Measurements from ENCODE around the gene SMYD3. TPM values are rescaled to one million over a fixed set of nuclear protein-coding genes. Genes with fewer than 3 reads are reported as not detected.

Gene SMYD3
- total RNA-seq, 2 donors from 2014 or later = 23.8 to 34.0 TPM

- no peaks in the 10 kb centered on the region for H3K27me3 Mint-ChIP-seq
- H3K27ac Mint-ChIP-seq = no peak overlapping the region
- H3K4me3 Mint-ChIP-seq = no peak overlapping the region
- ATAC-seq (replicated peaks) = no peak
- H3K9me3 Mint-ChIP-seq = no peaks in the 10 kb centered on the region
- peaks cover 5% of the 10 kb centered on the region for H3K4me1 Mint-ChIP-seq
- no peaks in the 10 kb centered on the region for H3K36me3 Mint-ChIP-seq (ENCODE audit: low read depth)
Observed at GRCh38 chr1:245812278-245812677, 694.8 kb downstream of the SMYD3 start.

- Mint-ChIP-seq H3K9me3 (no peaks in the 10 kb centered on the region), H3K27me3 (no peaks in the 10 kb centered on the region), H3K36me3 (ENCODE audit: low read depth) (no peaks in the 10 kb centered on the region), H3K4me3 (no peak overlapping the region), H3K27ac (no peak overlapping the region), H3K4me1 (peaks cover 5% of the 10 kb centered on the region)
- ATAC-seq (replicated peaks) = no peak
Observed at GRCh38 chr1:245810789-245811337, 696.2 kb downstream of the SMYD3 start.

GRCh38 chr1:245810181-245810769 is 696.8 kb downstream of the SMYD3 start:
- H3K27me3 Mint-ChIP-seq = no peaks in the 10 kb centered on the region
- ATAC-seq (replicated peaks) = no peak
- H3K9me3 Mint-ChIP-seq = no peaks in the 10 kb centered on the region
- no peaks in the 10 kb centered on the region for H3K36me3 Mint-ChIP-seq (ENCODE audit: low read depth)
- H3K27ac Mint-ChIP-seq = no peak overlapping the region
- H3K4me3 Mint-ChIP-seq = no peak overlapping the region
- peaks cover 5% of the 10 kb centered on the region for H3K4me1 Mint-ChIP-seq

GRCh38 chr1:245809361-245809760 is 697.7 kb downstream of the SMYD3 start:
- Mint-ChIP-seq H3K4me3 (no peak overlapping the region), H3K27me3 (no peaks in the 10 kb centered on the region), H3K9me3 (no peaks in the 10 kb centered on the region), H3K36me3 (ENCODE audit: low read depth) (no peaks in the 10 kb centered on the region), H3K27ac (peak overlapping the region; percentile 8), H3K4me1 (peaks cover 5% of the 10 kb centered on the region)
- ATAC-seq (replicated peaks) = no peak

GRCh38 chr1:245807954-245808719 is 698.9 kb downstream of the SMYD3 start:
- Mint-ChIP-seq H3K36me3 (ENCODE audit: low read depth) (no peaks in the 10 kb centered on the region), H3K4me3 (no peak overlapping the region), H3K27me3 (no peaks in the 10 kb centered on the region), H3K9me3 (no peaks in the 10 kb centered on the region), H3K4me1 (peaks cover 5% of the 10 kb centered on the region), H3K27ac (no peak overlapping the region)
- no peak for ATAC-seq (replicated peaks)

- H3K4me3 Mint-ChIP-seq = no peak overlapping the region
- H3K36me3 Mint-ChIP-seq (ENCODE audit: low read depth) = no peaks in the 10 kb centered on the region
- no peaks in the 10 kb centered on the region for H3K27me3 Mint-ChIP-seq
- ATAC-seq (replicated peaks) = no peak
- H3K4me1 Mint-ChIP-seq = peaks cover 5% of the 10 kb centered on the region
- H3K9me3 Mint-ChIP-seq = no peaks in the 10 kb centered on the region
- H3K27ac Mint-ChIP-seq = no peak overlapping the region
Observed at GRCh38 chr1:245807306-245807705, 699.8 kb downstream of the SMYD3 start.

GRCh38 chr1:245805532-245805931 is 701.5 kb downstream of the SMYD3 start:
- no peaks in the 10 kb centered on the region for H3K9me3 Mint-ChIP-seq
- ATAC-seq (replicated peaks) = no peak
- no peaks in the 10 kb centered on the region for H3K36me3 Mint-ChIP-seq (ENCODE audit: low read depth)
- H3K4me1 Mint-ChIP-seq = peaks cover 5% of the 10 kb centered on the region
- H3K27me3 Mint-ChIP-seq = no peaks in the 10 kb centered on the region
- H3K4me3 Mint-ChIP-seq = no peak overlapping the region
- H3K27ac Mint-ChIP-seq = no peak overlapping the region

GRCh38 chr1:245804696-245805095 is 702.4 kb downstream of the SMYD3 start:
- H3K36me3 Mint-ChIP-seq (ENCODE audit: low read depth) = no peaks in the 10 kb centered on the region
- no peak overlapping the region for H3K4me3 Mint-ChIP-seq
- no peak for ATAC-seq (replicated peaks)
- H3K27ac Mint-ChIP-seq = no peak overlapping the region
- no peaks in the 10 kb centered on the region for H3K27me3 Mint-ChIP-seq
- H3K4me1 Mint-ChIP-seq = peaks cover 5% of the 10 kb centered on the region
- H3K9me3 Mint-ChIP-seq = no peaks in the 10 kb centered on the region

- Mint-ChIP-seq H3K4me1 (peaks cover 5% of the 10 kb centered on the region), H3K27ac (no peak overlapping the region), H3K36me3 (ENCODE audit: low read depth) (no peaks in the 10 kb centered on the region), H3K9me3 (no peaks in the 10 kb centered on the region), H3K4me3 (no peak overlapping the region), H3K27me3 (no peaks in the 10 kb centered on the region)
- ATAC-seq (replicated peaks) = no peak
Observed at GRCh38 chr1:245803666-245804037, 703.4 kb downstream of the SMYD3 start.

GRCh38 chr1:245802941-245803665 is 704.0 kb downstream of the SMYD3 start:
- H3K4me1 Mint-ChIP-seq = peaks cover 2% of the 10 kb centered on the region
- H3K27ac Mint-ChIP-seq = no peak overlapping the region
- no peak overlapping the region for H3K4me3 Mint-ChIP-seq
- no peak for ATAC-seq (replicated peaks)
- H3K9me3 Mint-ChIP-seq = no peaks in the 10 kb centered on the region
- no peaks in the 10 kb centered on the region for H3K36me3 Mint-ChIP-seq (ENCODE audit: low read depth)
- no peaks in the 10 kb centered on the region for H3K27me3 Mint-ChIP-seq

- H3K27me3 Mint-ChIP-seq = no peaks in the 10 kb centered on the region
Observed at GRCh38 chr1:245800901-245801605, 706.0 kb downstream of the SMYD3 start.

GRCh38 chr1:245798349-245798711 is 708.7 kb downstream of the SMYD3 start:
- no peaks in the 10 kb centered on the region for H3K27me3 Mint-ChIP-seq
- no peak for ATAC-seq (replicated peaks)
- no peaks in the 10 kb centered on the region for H3K4me1 Mint-ChIP-seq
- H3K27ac Mint-ChIP-seq = no peak overlapping the region
- no peaks in the 10 kb centered on the region for H3K36me3 Mint-ChIP-seq (ENCODE audit: low read depth)
- H3K4me3 Mint-ChIP-seq = no peak overlapping the region
- no peaks in the 10 kb centered on the region for H3K9me3 Mint-ChIP-seq

More at GRCh38 chr1:245800901-245801605, 706.0 kb downstream of the SMYD3 start:
- no peak for ATAC-seq (replicated peaks)
- Mint-ChIP-seq H3K36me3 (ENCODE audit: low read depth) (no peaks in the 10 kb centered on the region), H3K27ac (no peak overlapping the region), H3K4me1 (no peaks in the 10 kb centered on the region), H3K4me3 (no peak overlapping the region), H3K9me3 (no peaks in the 10 kb centered on the region)

GRCh38 chr1:245797592-245798348 is 709.3 kb downstream of the SMYD3 start:
- H3K4me3 Mint-ChIP-seq = no peak overlapping the region
- no peaks in the 10 kb centered on the region for H3K36me3 Mint-ChIP-seq (ENCODE audit: low read depth)
- H3K9me3 Mint-ChIP-seq = no peaks in the 10 kb centered on the region
- no peak overlapping the region for H3K27ac Mint-ChIP-seq
- H3K27me3 Mint-ChIP-seq = no peaks in the 10 kb centered on the region
- no peaks in the 10 kb centered on the region for H3K4me1 Mint-ChIP-seq
- ATAC-seq (replicated peaks) = no peak
